Stimulated activated CD4-positive, alpha-beta T cell treated with anti-CD3 and anti-CD28 coated beads, Interleukin-15, amount 100 ng/mL, for 1 hour (primary cell): Measurements from ENCODE around the gene TRPV2.

Source experiments
- DNase-seq, 2 donors: peaks; one replicate each; pipeline ENCODE4 v3.0.0-alpha.2; 2020; ENCODE audit warnings: low read depth in 1 of 2, low spot score in 1 of 2

Gene TRPV2

GRCh38 chr17:16406742-16407674, 8.4 kb upstream of the TRPV2 start:
- DNase-seq: no peak

- DNase-seq: no peak
Observed at GRCh38 chr17:16407911-16408588, 7.3 kb upstream of the TRPV2 start.

GRCh38 chr17:16417399-16417798, 2.0 kb downstream of the TRPV2 start:
- DNase-seq: no peak

GRCh38 chr17:16417896-16418684, 2.7 kb downstream of the TRPV2 start:
- DNase-seq: no peak

GRCh38 chr17:16418685-16419068, 3.3 kb downstream of the TRPV2 start:
- DNase-seq: no peak

- DNase-seq: peak in 1 of 2 donors; percentile 21
Observed at GRCh38 chr17:16419074-16419928, 3.9 kb downstream of the TRPV2 start.

- DNase-seq: no peak
Observed at GRCh38 chr17:16419929-16420271, 4.5 kb downstream of the TRPV2 start.

GRCh38 chr17:16422416-16422815, 7.0 kb downstream of the TRPV2 start:
- no peak for DNase-seq

- no peak for DNase-seq
Observed at GRCh38 chr17:16423226-16423872, 8.0 kb downstream of the TRPV2 start.

GRCh38 chr17:16425202-16425601, 9.8 kb downstream of the TRPV2 start:
- no peak for DNase-seq

- no peak for DNase-seq
Observed at GRCh38 chr17:16425698-16426659, 10.6 kb downstream of the TRPV2 start.

- no peak for DNase-seq
Observed at GRCh38 chr17:16427020-16427419, 11.6 kb downstream of the TRPV2 start.

- DNase-seq: no peak
Observed at GRCh38 chr17:16428098-16428882, 12.9 kb downstream of the TRPV2 start.

GRCh38 chr17:16429083-16429482, 13.7 kb downstream of the TRPV2 start:
- DNase-seq: no peak

- no peak for DNase-seq
Observed at GRCh38 chr17:16430650-16431049, 15.3 kb downstream of the TRPV2 start.

GRCh38 chr17:16432017-16432416, 16.6 kb downstream of the TRPV2 start:
- no peak for DNase-seq

- DNase-seq: no peak
Observed at GRCh38 chr17:16433514-16433913, 18.1 kb downstream of the TRPV2 start.

GRCh38 chr17:16434662-16435061, 19.3 kb downstream of the TRPV2 start:
- DNase-seq: no peak
